ENCODE measurements around the gene ORC6.

The ORC6 gene

GRCh38 chr16:46732561-46732960 is 43.1 kb downstream of the ORC6 start:
- no peak for DNase-seq

- no peak for DNase-seq
These were observed 43.9 kb downstream of the ORC6 start for GRCh38 chr16:46733319-46733830.

- DNase-seq = no peak
These were observed 47.2 kb downstream of the ORC6 start for GRCh38 chr16:46736695-46737094.

- DNase-seq = no peak
These were observed 48.3 kb downstream of the ORC6 start for GRCh38 chr16:46737621-46738214.

- no peak for DNase-seq
These were observed 50.5 kb downstream of the ORC6 start for GRCh38 chr16:46739934-46740333.

- no peak for DNase-seq
These were observed 53.8 kb downstream of the ORC6 start for GRCh38 chr16:46743232-46743719.

GRCh38 chr16:46745617-46746016 is 56.2 kb downstream of the ORC6 start:
- DNase-seq = no peak

- DNase-seq = no peak
These were observed 57.6 kb downstream of the ORC6 start for GRCh38 chr16:46746821-46747776.

Data from activated CD8-positive, alpha-beta memory T cell treated with anti-CD3 and anti-CD28 coated beads, Interleukin-2, amount 50 U/mL, for 48 hours (primary cell).